T-cell (primary cell): ENCODE measurements around the gene MYO1D. TPM values are rescaled to one million over a fixed set of nuclear protein-coding genes. Genes with fewer than 3 reads are reported as not detected.
"Not testable (repeated sequence)": the region's sequence is repeated elsewhere in the genome, so short reads cannot be mapped to it uniquely, and the experiment has no call there.

Source experiments
- ATAC-seq, 4 experiments: fragments of 200-7000 bp in 3 of 4; fragments of 150-1000 bp in 1 of 4; cut with Tn5 transposase; replicated peaks in 1 of 4; 1 replicate in 3 of 4; 2 replicates in 1 of 4; pipeline ENCODE4 v1.10.0; 2021; ENCODE audit warnings: moderate library complexity in 3 of 4, mild to moderate bottlenecking in 2 of 4, moderate number of reproducible peaks in 1 of 4
- CTCF ChIA-PET, 2 donors: fragments of 300-600 bp; sonication (Branson Sonifier 250); formaldehyde crosslinking; loops; one replicate each; lab custom pipeline; 2022; ENCODE audit warnings: antibody characterized with exemption in 2 of 2; lab: Charles Lee
- POLR2A ChIA-PET, 2 donors: fragments of 300-600 bp; sonication (Branson Sonifier 250); formaldehyde crosslinking; loops; one replicate each; lab custom pipeline; 2022; ENCODE audit warnings: antibody characterized with exemption in 2 of 2; lab: Charles Lee
- DNase-seq, 35 experiments: peaks; one replicate each; pipeline versions ENCODE4 v3.0.0 to v3.0.0-alpha.2; 2013 to 2023
- H3K27ac ChIP-seq: one replicate; pipeline ENCODE4 v1.5.1; 2013; ENCODE audit warnings: low read length
- H3K27me3 ChIP-seq, 2 experiments: replicated peaks in 1 of 2; 1 replicate in 1 of 2; 2 replicates in 1 of 2; pipeline versions ENCODE4 v1.6.1 to v1.7.0; 2013; ENCODE audit warnings: low read length in 1 of 2, mixed read lengths in 1 of 2; ENCODE audit not compliant: control insufficient read depth in 2 of 2, insufficient read depth in 2 of 2; ENCODE audit errors: extremely low read depth in 1 of 2
- H3K36me3 ChIP-seq, 2 donors: 1 replicate in 1 of 2; 2 replicates in 1 of 2; pipeline versions ENCODE4 v1.6.1 to v1.7.0; 2013; ENCODE audit warnings: low read length in 1 of 2; ENCODE audit not compliant: control insufficient read depth in 2 of 2, insufficient read depth in 1 of 2; ENCODE audit errors: extremely low read depth in 1 of 2
- H3K4me1 ChIP-seq, 2 experiments: 1 replicate in 1 of 2; 2 replicates in 1 of 2; pipeline versions ENCODE4 v1.6.1 to v1.7.0; 2013; ENCODE audit warnings: low read length in 2 of 2, mixed read lengths in 1 of 2; ENCODE audit not compliant: insufficient read depth in 2 of 2, control insufficient read depth in 1 of 2; ENCODE audit errors: extremely low read depth in 1 of 2
- H3K4me3 ChIP-seq, 2 donors: 1 replicate in 1 of 2; 2 replicates in 1 of 2; pipeline versions ENCODE4 v1.5.1 to v1.7.0; 2013; ENCODE audit warnings: mild to moderate bottlenecking in 2 of 2, low read length in 1 of 2, moderate library complexity in 1 of 2; ENCODE audit not compliant: control insufficient read depth in 1 of 2; ENCODE audit errors: extremely low read depth in 1 of 2
- H3K9me3 ChIP-seq: 2 replicates; pipeline ENCODE4 v1.7.0; 2013
- H3K27ac Mint-ChIP-seq, 2 donors: one replicate each; pipeline ENCODE4 v1.8.0; 2020 to 2021; ENCODE audit warnings: mild to moderate bottlenecking in 2 of 2, mixed read lengths in 2 of 2
- H3K27me3 Mint-ChIP-seq, 2 donors: one replicate each; pipeline ENCODE4 v1.8.0; 2021 to 2022; ENCODE audit warnings: mixed read lengths in 2 of 2
- H3K36me3 Mint-ChIP-seq: one replicate; pipeline ENCODE4 v1.8.0; 2021; ENCODE audit warnings: mixed read lengths
- H3K4me1 Mint-ChIP-seq, 3 donors: one replicate each; pipeline ENCODE4 v1.8.0; 2020 to 2022; ENCODE audit warnings: mixed read lengths in 3 of 3, mild to moderate bottlenecking in 1 of 3
- H3K4me3 Mint-ChIP-seq, 3 donors: one replicate each; pipeline ENCODE4 v1.8.0; 2020 to 2022; ENCODE audit warnings: mild to moderate bottlenecking in 3 of 3, mixed read lengths in 3 of 3, moderate library complexity in 3 of 3
- H3K9me3 Mint-ChIP-seq, 3 donors: one replicate each; pipeline ENCODE4 v1.8.0; 2020 to 2022; ENCODE audit warnings: mixed read lengths in 3 of 3
- WGBS: methylation state at CpG from one replicate; pipeline ENCODE4 v1.1.5; 2013; ENCODE audit warnings: missing lambda C conversion rate; ENCODE audit not compliant: insufficient coverage; 5-methylcytosine and 5-hydroxymethylcytosine counted together
- total RNA-seq, 35 experiments: library from RNA in 6 of 35; stranded (reverse) in 6 of 35; fragments of 120-200 nt in 1 of 35; gene quantifications; one replicate each; pipeline versions ENCODE4 v1.2.1 to v1.2.4 and lab custom pipeline; 2013 to 2026

Gene MYO1D
- total RNA-seq, 5 donors from 2014 or later (not counting 1 experiment from before 2014, with no cell fraction given), result 8.3 to 11.1 (median 9.5) TPM

DNA sequence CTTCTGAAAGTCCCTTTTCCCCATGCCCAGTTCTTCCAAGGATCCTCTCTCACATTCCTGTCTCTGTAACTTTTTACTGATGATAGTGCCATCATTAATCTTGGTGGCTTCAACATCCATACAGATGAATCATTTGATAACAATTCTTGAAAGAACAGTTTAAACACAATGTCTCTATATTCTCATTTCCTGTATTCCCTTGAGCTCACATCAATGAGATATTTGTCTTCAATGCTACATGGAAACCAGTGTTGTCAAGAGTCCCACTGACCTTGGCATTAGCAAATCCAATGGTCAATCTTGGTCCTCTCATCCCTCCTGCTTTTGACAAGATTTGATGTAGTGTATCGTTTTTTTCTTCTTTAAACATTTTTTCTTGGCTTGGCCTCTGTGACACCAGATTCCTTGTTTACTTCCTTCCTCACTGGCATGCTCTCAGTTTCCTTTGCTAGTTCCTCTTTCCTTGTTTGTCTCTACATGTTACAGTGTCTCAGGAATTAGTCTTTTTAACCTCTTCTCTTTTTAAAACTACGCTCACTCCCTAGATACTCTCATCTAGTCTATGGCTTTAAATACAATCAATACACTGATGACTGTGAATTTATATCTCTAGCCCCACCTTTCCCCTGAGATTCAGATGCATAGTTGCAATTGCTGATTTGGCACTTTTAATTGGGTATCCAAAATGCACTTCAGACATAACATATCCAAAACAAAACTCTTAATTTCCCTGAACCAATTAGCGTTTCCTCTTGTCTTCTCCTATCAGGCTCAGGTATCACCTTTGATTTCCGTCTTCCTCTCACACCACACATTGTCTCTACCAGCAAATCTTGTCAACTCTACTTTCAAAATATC lies 134.0 kb downstream of the MYO1D start:
- H3K27me3 ChIP-seq, result no peaks in the 10 kb centered on the region
- Mint-ChIP-seq H3K4me1 (no peaks in the 10 kb centered on the region), H3K36me3 (peaks cover 17% of the 10 kb centered on the region), H3K27me3 (no peaks in the 10 kb centered on the region), H3K27ac (no peak overlapping the region), H3K4me3 (no peak overlapping the region), H3K9me3 (peaks cover 0 to 1% (median 0%) of the 10 kb centered on the region in 3 donors)
- H3K36me3 ChIP-seq, result no peaks in the 10 kb centered on the region
- CTCF ChIA-PET, result interaction anchor here in 1 of 2 donors (0.6 kb wide), 1 partner anchor 1117 kb away, joined by 5 read pairs; no protein-coding TSS in a partner anchor
- no peak for ATAC-seq
- no peaks in the 10 kb centered on the region for H3K9me3 ChIP-seq
- POLR2A ChIA-PET, result no interaction called here
- no peaks in the 10 kb centered on the region for H3K4me1 ChIP-seq
- 93% methylated on average over 2 of the region's 4 CpGs for WGBS
- no peak overlapping the region for H3K27ac ChIP-seq
- no peak for DNase-seq
- no peak overlapping the region for H3K4me3 ChIP-seq

DNA sequence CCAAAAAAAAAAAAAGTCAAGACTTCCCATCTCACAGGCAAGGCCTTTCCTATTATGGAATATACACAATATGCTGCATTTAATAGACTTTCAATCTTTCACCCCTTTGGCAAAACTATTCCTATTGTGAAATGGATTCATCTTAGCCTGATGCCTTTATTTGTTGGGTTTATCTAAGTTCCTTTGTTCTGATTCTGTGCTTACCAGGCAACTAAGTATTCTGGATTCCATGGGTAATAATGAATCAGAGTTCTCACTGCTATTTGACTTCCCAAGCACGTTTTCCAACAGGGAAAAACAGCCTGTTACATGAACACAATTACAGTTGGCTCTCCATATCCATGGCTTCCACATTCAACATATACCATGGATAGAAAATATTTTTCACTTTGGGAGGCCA lies 135.5 kb downstream of the MYO1D start:
- Mint-ChIP-seq H3K36me3 (peaks cover 23% of the 10 kb centered on the region), H3K27me3 (no peaks in the 10 kb centered on the region), H3K27ac (no peak overlapping the region), H3K9me3 (peaks cover 0 to 1% (median 0%) of the 10 kb centered on the region in 3 donors), H3K4me1 (no peaks in the 10 kb centered on the region), H3K4me3 (no peak overlapping the region)
- ATAC-seq (no peak), DNase-seq (no peak)
- ChIA-PET POLR2A (no interaction called here), CTCF (interaction anchor here in 1 of 2 donors (0.7 kb wide), 1 partner anchor 114 kb away, joined by 3 read pairs; no protein-coding TSS in a partner anchor)
- Histone ChIP-seq H3K9me3 (no peaks in the 10 kb centered on the region), H3K4me1 (no peaks in the 10 kb centered on the region), H3K36me3 (no peaks in the 10 kb centered on the region), H3K27ac (no peak overlapping the region), H3K27me3 (no peaks in the 10 kb centered on the region), H3K4me3 (no peak overlapping the region)
- no CpG with 5 or more reads among the region's 1 CpG for WGBS

DNA sequence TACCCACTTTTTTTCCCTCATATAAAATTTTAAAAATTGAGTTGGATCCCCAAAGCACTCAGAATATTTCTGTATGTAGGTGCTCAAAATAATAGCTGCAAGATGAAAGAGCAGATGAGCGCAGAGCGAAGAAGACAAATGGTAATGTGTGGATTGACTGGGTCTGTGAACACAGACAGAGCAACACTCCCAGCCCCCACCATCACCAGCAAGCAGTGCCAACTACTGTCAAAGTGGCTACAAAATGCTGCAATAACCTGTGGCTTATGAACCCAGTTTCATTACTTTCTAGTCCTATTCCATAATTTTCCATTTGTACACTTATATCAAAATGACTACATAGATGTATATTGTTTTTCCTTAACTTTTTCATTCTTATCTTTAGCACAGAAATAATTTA lies 137.2 kb downstream of the MYO1D start:
- H3K27me3 ChIP-seq, result no peaks in the 10 kb centered on the region
- WGBS, result no CpG with 5 or more reads among the region's 2 CpGs

DNA sequence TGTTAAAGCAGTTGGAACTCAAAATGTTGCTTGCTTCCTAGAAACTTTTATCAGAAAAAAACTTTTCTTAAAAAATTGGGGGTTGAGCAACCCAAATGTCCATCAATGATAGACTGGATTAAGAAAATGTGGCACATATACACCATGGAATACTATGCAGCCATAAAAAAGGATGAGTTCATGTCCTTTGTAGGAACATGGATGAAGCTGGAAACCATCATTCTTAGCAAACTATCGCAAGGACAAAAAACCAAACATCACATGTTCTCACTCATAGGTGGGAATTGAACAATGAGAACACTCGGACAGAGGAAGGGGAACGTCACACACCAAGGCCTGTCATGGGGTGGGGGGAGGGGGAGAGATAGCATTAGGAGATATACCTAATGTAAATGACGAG lies 137.8 kb downstream of the MYO1D start:
- H3K4me3 Mint-ChIP-seq, DNase-seq, H3K36me3 ChIP-seq, H3K9me3 Mint-ChIP-seq, H3K4me3 ChIP-seq, H3K27me3 Mint-ChIP-seq, H3K9me3 ChIP-seq, H3K27ac ChIP-seq, ATAC-seq, POLR2A ChIA-PET, H3K27ac Mint-ChIP-seq, H3K4me1 ChIP-seq, H3K4me1 Mint-ChIP-seq, H3K27me3 ChIP-seq, CTCF ChIA-PET: not testable (repeated sequence)
- peaks cover 29% of the 10 kb centered on the region for H3K36me3 Mint-ChIP-seq
- 100% methylated on average over 1 of the region's 4 CpGs for WGBS

More for the DNA sequence above, 137.2 kb downstream of the MYO1D start:
- H3K4me1 Mint-ChIP-seq, result peaks cover 0 to 2% (median 0%) of the 10 kb centered on the region in 3 donors
- DNase-seq, result no peak
- Histone ChIP-seq H3K4me3 (no peak overlapping the region), H3K27ac (no peak overlapping the region), H3K4me1 (no peaks in the 10 kb centered on the region), H3K36me3 (no peaks in the 10 kb centered on the region), H3K9me3 (no peaks in the 10 kb centered on the region)
- ChIA-PET POLR2A (no interaction called here), CTCF (no interaction called here)
- no peak overlapping the region for H3K4me3 Mint-ChIP-seq
- H3K27ac Mint-ChIP-seq, result no peak overlapping the region
- no peak for ATAC-seq
- H3K27me3 Mint-ChIP-seq, result no peaks in the 10 kb centered on the region
- H3K9me3 Mint-ChIP-seq, result peaks cover 0 to 1% (median 0%) of the 10 kb centered on the region in 3 donors
- peaks cover 29% of the 10 kb centered on the region for H3K36me3 Mint-ChIP-seq

DNA sequence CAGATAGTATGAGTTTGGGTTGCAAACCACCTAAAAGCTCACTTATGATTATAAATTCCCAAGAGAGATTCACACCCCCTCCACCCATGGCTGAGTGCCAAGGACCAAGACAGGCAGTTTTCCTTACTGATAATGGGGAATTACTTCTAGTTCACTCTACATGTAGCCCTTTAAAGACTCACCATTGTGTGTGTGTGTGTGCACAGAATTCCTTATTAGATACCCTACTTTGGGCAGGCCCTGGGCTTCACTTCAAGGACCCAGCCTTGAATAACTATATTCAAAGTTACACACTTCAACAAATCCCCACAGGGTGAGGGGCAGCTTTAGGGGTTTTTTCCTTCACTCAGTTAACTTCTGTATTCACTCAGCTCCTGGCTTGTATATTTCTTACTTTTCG lies 143.5 kb downstream of the MYO1D start:
- Histone ChIP-seq H3K9me3 (no peaks in the 10 kb centered on the region), H3K4me1 (no peaks in the 10 kb centered on the region), H3K27ac (no peak overlapping the region), H3K27me3 (peaks cover 0 to 4% of the 10 kb centered on the region in 2 experiments), H3K36me3 (no peaks in the 10 kb centered on the region), H3K4me3 (no peak overlapping the region)
- ChIA-PET POLR2A (no interaction called here), CTCF (interaction anchor here in 1 of 2 donors (1.4 kb wide), 1 partner anchor 11 kb away, joined by 3 read pairs; no protein-coding TSS in a partner anchor)
- Mint-ChIP-seq H3K9me3 (peaks cover 0 to 2% (median 0%) of the 10 kb centered on the region in 3 donors), H3K27ac (no peak overlapping the region), H3K4me1 (peaks cover 0 to 2% (median 0%) of the 10 kb centered on the region in 3 donors), H3K27me3 (no peaks in the 10 kb centered on the region), H3K4me3 (no peak overlapping the region), H3K36me3 (peaks cover 22% of the 10 kb centered on the region)
- WGBS, result no CpG with 5 or more reads among the region's 1 CpG
- ATAC-seq (no peak), DNase-seq (no peak)

DNA sequence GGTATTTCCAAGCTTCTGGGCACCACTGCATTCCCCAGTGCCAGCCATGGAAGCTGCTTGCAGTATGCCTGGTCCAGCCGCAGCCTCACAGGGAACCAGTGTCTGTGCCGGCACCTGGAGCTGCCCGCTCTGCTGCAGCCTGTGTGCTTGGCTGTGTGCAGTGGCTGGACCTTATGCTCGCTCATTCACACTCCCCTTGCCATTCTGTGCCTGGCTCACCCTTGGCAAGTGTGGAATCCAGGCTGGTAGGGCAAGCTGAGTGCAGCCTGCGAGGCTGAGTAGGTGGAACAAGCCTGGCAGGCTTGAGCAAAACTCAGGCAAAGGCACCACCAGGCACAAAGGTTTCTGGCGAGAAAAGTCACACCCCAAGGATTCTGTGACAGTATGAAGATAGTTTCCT lies 144.0 kb downstream of the MYO1D start:
- Histone ChIP-seq H3K27me3 (peaks cover 0 to 4% of the 10 kb centered on the region in 2 experiments), H3K27ac (no peak overlapping the region), H3K9me3 (no peaks in the 10 kb centered on the region), H3K4me1 (no peaks in the 10 kb centered on the region), H3K4me3 (no peak overlapping the region), H3K36me3 (no peaks in the 10 kb centered on the region)
- Mint-ChIP-seq H3K9me3 (peaks cover 0 to 2% (median 0%) of the 10 kb centered on the region in 3 donors), H3K36me3 (peaks cover 22% of the 10 kb centered on the region), H3K4me3 (no peak overlapping the region), H3K27me3 (no peaks in the 10 kb centered on the region), H3K4me1 (peaks cover 0 to 2% (median 0%) of the 10 kb centered on the region in 3 donors), H3K27ac (no peak overlapping the region)
- ATAC-seq (no peak), DNase-seq (no peak)
- WGBS, result 84% methylated on average over 5 of the region's 6 CpGs
- CTCF ChIA-PET, result no interaction called here
- POLR2A ChIA-PET, result no interaction called here
